ENCODE data around the gene ERN2. TPM values are rescaled to one million over a fixed set of nuclear protein-coding genes. Genes with fewer than 3 reads are reported as not detected.

The ERN2 gene
- total RNA-seq, 2 donors from 2014 or later, result 121 to 191 TPM

DNA sequence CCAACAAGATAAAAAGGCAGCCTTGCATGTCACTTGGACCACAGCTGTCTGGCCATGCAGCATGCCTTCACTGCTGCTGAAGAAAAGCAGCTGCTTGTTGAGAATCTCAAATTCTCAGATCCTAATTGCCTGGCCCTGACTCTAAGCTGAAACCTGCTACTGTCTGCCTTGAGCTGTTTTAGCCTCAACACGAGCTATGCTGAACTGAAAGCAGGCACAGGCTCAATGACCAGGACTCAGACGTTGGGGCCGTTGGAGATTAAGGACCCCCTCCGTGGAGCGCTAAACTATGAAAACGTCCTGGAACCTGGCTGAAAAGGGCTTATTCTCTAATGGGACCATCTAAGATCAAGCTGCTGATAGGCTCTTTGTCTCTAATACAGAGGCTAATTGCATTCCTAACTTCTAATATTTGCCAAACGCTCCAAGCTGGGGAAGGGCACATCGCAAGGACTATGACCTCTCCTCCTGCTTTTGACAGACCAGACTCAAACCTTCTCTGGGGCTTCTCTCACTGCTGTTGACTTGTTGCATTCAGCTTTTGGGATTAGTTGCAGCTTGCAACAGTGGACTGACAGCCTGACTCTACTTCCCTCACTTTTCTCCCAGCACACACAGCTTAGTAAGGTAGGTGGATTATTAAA is 38.9 kb downstream of the ERN2 start:
- Histone ChIP-seq H3K9me3 (no peaks in the 10 kb centered on the region), H3K27ac (no peak overlapping the region), H3K9ac (ENCODE audit: low read depth in 2 of 2, low read length in 2 of 2) (no peak overlapping the region), H3K4me1 (no peaks in the 10 kb centered on the region), H3K4me3 (no peak overlapping the region), H3K36me3 (no peaks in the 10 kb centered on the region), H3K27me3 (no peaks in the 10 kb centered on the region)
- intact Hi-C loops (cut with DNase I), result no loop called here
- no peak for DNase-seq
- TF ChIP-seq, protein P1, sequence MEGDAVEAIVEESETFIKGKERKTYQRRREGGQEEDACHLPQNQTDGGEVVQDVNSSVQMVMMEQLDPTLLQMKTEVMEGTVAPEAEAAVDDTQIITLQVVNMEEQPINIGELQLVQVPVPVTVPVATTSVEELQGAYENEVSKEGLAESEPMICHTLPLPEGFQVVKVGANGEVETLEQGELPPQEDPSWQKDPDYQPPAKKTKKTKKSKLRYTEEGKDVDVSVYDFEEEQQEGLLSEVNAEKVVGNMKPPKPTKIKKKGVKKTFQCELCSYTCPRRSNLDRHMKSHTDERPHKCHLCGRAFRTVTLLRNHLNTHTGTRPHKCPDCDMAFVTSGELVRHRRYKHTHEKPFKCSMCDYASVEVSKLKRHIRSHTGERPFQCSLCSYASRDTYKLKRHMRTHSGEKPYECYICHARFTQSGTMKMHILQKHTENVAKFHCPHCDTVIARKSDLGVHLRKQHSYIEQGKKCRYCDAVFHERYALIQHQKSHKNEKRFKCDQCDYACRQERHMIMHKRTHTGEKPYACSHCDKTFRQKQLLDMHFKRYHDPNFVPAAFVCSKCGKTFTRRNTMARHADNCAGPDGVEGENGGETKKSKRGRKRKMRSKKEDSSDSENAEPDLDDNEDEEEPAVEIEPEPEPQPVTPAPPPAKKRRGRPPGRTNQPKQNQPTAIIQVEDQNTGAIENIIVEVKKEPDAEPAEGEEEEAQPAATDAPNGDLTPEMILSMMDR (IDR thresholded peaks at IDR 0.05), result no peak

DNA sequence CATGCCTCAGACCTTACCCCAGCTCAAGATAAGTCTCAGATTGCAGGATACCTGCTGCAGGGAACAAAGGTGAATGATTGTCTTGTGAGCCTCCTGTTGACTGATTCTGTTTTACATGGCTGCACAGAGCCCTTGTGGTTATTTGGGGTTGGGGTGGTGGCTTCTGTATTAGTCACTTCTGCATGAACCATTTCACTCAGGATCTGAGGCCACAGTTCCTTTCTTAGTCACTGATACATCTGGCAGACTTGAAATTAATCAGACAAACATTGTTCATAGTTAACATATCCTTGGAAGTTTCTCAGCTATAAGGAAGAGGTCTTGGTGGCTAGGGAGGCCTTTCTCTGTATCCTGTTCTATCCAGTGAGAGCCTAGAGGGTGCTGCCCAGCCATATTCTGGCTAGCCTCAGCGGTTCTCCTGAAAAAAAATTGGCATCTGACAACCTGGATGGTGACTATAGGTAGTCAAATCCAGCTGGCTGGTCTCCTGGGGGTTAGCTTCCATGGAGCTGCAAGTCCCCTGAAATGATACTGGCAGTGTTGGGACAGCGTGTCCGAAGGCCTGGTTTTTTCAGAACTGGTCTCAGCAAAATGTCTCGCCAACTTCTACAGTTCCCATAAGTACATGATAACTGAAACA is 42.8 kb downstream of the ERN2 start:
- Histone ChIP-seq H3K4me3 (no peak overlapping the region), H3K27me3 (no peaks in the 10 kb centered on the region), H3K4me1 (no peaks in the 10 kb centered on the region), H3K27ac (no peak overlapping the region), H3K36me3 (peaks cover 15% of the 10 kb centered on the region), H3K9ac (ENCODE audit: low read depth in 2 of 2, low read length in 2 of 2) (no peak overlapping the region), H3K9me3 (no peaks in the 10 kb centered on the region)
- intact Hi-C loops (cut with DNase I), result no loop called here
- TF ChIP-seq, protein P1 (IDR thresholded peaks at IDR 0.05), result no peak
- DNase-seq, result no peak

DNA sequence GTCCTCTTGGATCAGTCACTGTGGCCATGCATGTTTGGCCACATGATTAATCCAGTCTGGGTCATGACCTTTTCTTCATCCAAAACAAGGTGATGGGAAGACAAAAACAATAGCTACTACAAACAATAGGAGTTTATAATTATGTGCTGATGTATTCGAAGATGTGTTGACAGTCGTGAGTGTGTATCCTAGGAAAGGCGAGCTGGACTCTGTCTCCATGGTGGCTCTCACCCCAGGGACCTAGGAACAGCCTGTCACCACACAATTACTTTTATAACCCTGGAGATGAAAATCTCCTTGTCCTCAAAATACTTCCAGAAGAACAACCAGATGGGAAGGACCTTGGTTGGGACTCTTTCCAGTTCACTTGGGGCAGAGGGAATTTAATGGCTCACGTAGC is 44.1 kb downstream of the ERN2 start:
- H3K27ac ChIP-seq, result no peak overlapping the region
- no peaks in the 10 kb centered on the region for H3K9me3 ChIP-seq
- no peaks in the 10 kb centered on the region for H3K4me1 ChIP-seq
- no peak overlapping the region for H3K9ac ChIP-seq (ENCODE audit: low read depth in 2 of 2, low read length in 2 of 2)
- no peaks in the 10 kb centered on the region for H3K27me3 ChIP-seq
- intact Hi-C loops (cut with DNase I), result no loop called here
- DNase-seq, result no peak
- TF ChIP-seq, protein P1 (IDR thresholded peaks at IDR 0.05), result no peak
- H3K4me3 ChIP-seq, result no peak overlapping the region
- H3K36me3 ChIP-seq, result peaks cover 15% of the 10 kb centered on the region

DNA sequence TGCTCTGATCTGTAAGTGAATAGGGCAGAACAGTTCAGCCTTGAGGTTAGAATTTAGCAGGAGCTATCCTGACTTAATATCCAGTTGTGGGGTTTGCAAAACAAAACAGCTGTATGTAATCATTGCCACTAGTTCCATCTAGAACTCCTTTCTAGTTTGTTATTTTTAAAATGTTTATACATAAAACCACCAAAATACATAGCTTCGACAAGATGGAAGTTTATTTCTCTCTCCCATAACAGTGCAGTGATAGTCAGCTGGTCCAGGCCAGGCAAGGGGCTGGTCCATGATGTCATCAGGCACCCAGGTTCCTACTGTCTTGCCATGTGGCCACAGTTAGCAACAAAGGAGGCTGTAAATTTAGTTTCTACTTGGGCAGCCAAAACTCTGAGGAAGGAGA is 44.8 kb downstream of the ERN2 start:
- no peak for DNase-seq
- TF ChIP-seq, protein P1 (IDR thresholded peaks at IDR 0.05), result no peak
- Histone ChIP-seq H3K9me3 (no peaks in the 10 kb centered on the region), H3K9ac (ENCODE audit: low read depth in 2 of 2, low read length in 2 of 2) (no peak overlapping the region), H3K36me3 (peaks cover 15% of the 10 kb centered on the region), H3K27me3 (no peaks in the 10 kb centered on the region), H3K4me3 (no peak overlapping the region), H3K4me1 (no peaks in the 10 kb centered on the region), H3K27ac (no peak overlapping the region)
- intact Hi-C loops (cut with DNase I), result no loop called here

DNA sequence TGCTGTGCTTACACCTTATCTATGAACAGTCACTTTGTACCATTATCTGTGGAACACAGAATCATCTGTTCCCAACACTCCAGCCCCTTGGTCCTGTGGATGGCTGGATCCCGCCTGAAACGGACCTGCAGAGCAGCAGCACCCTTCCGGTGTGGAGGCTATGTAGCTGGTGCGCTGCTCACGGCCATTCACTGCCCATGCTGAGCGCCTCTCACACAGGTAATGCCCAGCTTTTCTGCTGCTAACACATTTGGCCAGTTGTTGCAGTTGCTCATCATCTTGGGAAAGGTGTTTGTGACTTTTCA is 45.7 kb downstream of the ERN2 start:
- peaks cover 15% of the 10 kb centered on the region for H3K36me3 ChIP-seq
- no peak overlapping the region for H3K9ac ChIP-seq (ENCODE audit: low read depth in 2 of 2, low read length in 2 of 2)
- H3K27ac ChIP-seq, result no peak overlapping the region
- TF ChIP-seq, protein P1 (IDR thresholded peaks at IDR 0.05), result no peak
- DNase-seq, result no peak
- H3K4me1 ChIP-seq, result no peaks in the 10 kb centered on the region
- no peaks in the 10 kb centered on the region for H3K27me3 ChIP-seq
- no peaks in the 10 kb centered on the region for H3K9me3 ChIP-seq
- H3K4me3 ChIP-seq, result no peak overlapping the region
- intact Hi-C loops (cut with DNase I), result no loop called here
